ENCODE data around the gene CRTC3. TPM values are rescaled to one million over a fixed set of nuclear protein-coding genes. Genes with fewer than 3 reads are reported as not detected.

The CRTC3 gene
- total RNA-seq, 2 experiments from 2014 or later = 90.7 to 92.4 TPM

DNA sequence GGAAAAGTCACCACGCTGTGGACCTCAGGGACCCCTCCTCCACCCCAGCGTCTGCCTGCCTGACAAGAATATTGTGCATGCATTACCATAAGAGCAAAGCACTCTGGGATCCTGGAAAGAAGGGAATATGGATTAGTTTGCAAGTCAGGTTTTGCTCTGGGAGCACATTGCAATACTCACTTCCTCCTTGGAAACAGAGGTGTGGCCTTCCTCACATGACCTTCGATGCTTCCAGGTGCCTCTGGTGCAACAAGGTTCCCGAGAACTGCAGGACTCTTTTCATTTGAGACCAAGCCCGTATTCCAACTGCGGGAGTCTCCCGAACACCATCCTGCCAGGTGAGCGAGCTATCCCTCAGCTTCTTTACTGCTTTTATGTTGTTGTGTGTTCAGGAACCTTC lies 111.1 kb downstream of the CRTC3 start:
- H3K4me3 ChIP-seq (ENCODE audit: low read length) = no peak overlapping the region
- POLR2A ChIA-PET = no interaction called here
- H3K9me3 ChIP-seq (ENCODE audit: control insufficient read depth in 1 of 2, insufficient read depth in 1 of 2, low read length in 2 of 2) = peaks cover 0 to 6% of the 10 kb centered on the region in 2 experiments
- intact Hi-C loops (cut with DNase I, micrococcal nuclease) = loop anchor here in 1 of 2 experiments (10.0 kb wide), 1 partner anchor 316 kb away; no protein-coding TSS in a partner anchor
- Mint-ChIP-seq H3K36me3 (ENCODE audit: low read depth) (peaks cover 64% of the 10 kb centered on the region), H3K4me1 (ENCODE audit: low read depth) (peaks cover 5% of the 10 kb centered on the region), H3K27me3 (no peaks in the 10 kb centered on the region), H3K4me3 (no peak overlapping the region), H3K27ac (no peak overlapping the region), H3K9me3 (no peaks in the 10 kb centered on the region)
- H3K36me3 ChIP-seq (ENCODE audit: insufficient read depth, low read length) = peaks cover 45% of the 10 kb centered on the region
- TF ChIP-seq, protein P1, sequence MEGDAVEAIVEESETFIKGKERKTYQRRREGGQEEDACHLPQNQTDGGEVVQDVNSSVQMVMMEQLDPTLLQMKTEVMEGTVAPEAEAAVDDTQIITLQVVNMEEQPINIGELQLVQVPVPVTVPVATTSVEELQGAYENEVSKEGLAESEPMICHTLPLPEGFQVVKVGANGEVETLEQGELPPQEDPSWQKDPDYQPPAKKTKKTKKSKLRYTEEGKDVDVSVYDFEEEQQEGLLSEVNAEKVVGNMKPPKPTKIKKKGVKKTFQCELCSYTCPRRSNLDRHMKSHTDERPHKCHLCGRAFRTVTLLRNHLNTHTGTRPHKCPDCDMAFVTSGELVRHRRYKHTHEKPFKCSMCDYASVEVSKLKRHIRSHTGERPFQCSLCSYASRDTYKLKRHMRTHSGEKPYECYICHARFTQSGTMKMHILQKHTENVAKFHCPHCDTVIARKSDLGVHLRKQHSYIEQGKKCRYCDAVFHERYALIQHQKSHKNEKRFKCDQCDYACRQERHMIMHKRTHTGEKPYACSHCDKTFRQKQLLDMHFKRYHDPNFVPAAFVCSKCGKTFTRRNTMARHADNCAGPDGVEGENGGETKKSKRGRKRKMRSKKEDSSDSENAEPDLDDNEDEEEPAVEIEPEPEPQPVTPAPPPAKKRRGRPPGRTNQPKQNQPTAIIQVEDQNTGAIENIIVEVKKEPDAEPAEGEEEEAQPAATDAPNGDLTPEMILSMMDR (IDR thresholded peaks at IDR 0.05) = no peak
- no peaks in the 10 kb centered on the region for H3K4me1 ChIP-seq (ENCODE audit: insufficient read depth, low read length)
- no peak for DNase-seq
- no peak overlapping the region for H3K27ac ChIP-seq (ENCODE audit: low read depth in 1 of 2, low read length in 2 of 2)
- H3K27me3 ChIP-seq (ENCODE audit: control insufficient read depth in 1 of 2, insufficient read depth in 2 of 2, low read length in 2 of 2) = no peaks in the 10 kb centered on the region
- ATAC-seq (ENCODE audit: poor library complexity) = no peak
- CTCF ChIA-PET = no interaction called here

DNA sequence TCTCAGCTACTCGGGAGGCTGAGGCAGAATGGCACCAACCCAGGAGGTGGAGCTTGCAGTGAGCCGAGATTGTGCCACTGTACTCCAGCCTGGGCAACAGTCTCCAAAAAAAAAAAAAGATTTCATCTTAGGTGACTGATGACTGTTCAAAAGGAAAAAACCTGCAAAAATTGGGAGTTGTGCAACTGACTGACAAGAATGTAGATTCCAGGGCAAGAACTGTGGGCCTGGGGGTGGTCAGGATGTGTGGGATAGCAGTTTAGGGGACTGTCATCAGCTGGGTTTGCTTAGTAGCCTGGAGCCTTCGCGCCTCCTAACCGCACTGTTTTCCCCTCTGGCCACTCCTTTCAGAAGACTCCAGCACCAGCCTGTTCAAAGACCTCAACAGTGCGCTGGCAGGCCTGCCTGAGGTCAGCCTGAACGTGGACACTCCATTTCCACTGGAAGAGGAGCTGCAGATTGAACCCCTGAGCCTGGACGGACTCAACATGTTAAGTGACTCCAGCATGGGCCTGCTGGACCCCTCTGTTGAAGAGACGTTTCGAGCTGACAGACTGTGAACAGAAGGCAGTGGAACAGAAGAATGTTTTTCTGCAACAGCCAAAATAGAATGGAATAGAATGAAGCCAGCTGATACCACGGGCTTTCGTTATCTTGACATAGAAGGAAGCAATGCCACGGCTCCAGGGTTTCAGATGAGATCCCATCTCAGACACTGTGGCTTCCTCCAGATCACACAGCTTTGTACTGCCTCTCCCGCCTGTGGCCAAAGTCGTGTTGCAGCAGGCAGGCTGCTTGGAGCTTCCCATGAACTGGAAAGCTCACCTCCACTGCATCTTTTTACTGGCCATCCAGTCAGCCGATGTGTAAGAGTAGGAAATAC lies 112.1 kb downstream of the CRTC3 start:
- H3K4me1 ChIP-seq (ENCODE audit: insufficient read depth, low read length) = no peaks in the 10 kb centered on the region
- ATAC-seq (ENCODE audit: poor library complexity) (no peak), DNase-seq (no peak)
- no peaks in the 10 kb centered on the region for H3K27me3 ChIP-seq (ENCODE audit: control insufficient read depth in 1 of 2, insufficient read depth in 2 of 2, low read length in 2 of 2)
- ChIA-PET POLR2A (no interaction called here), CTCF (no interaction called here)
- intact Hi-C loops (cut with DNase I, micrococcal nuclease) = loop anchor here in 1 of 2 experiments (10.0 kb wide), 1 partner anchor 317 kb away; no protein-coding TSS in a partner anchor
- H3K4me3 ChIP-seq (ENCODE audit: low read length) = no peak overlapping the region
- Mint-ChIP-seq H3K36me3 (ENCODE audit: low read depth) (peaks cover 65% of the 10 kb centered on the region), H3K4me3 (no peak overlapping the region), H3K9me3 (no peaks in the 10 kb centered on the region), H3K4me1 (ENCODE audit: low read depth) (peaks cover 5% of the 10 kb centered on the region), H3K27ac (no peak overlapping the region), H3K27me3 (no peaks in the 10 kb centered on the region)
- H3K27ac ChIP-seq (ENCODE audit: low read depth in 1 of 2, low read length in 2 of 2) = no peak overlapping the region
- TF ChIP-seq, protein P1 (IDR thresholded peaks at IDR 0.05) = no peak
- H3K36me3 ChIP-seq (ENCODE audit: insufficient read depth, low read length) = peaks cover 45% of the 10 kb centered on the region
- H3K9me3 ChIP-seq (ENCODE audit: control insufficient read depth in 1 of 2, insufficient read depth in 1 of 2, low read length in 2 of 2) = peaks cover 0 to 6% of the 10 kb centered on the region in 2 experiments

DNA sequence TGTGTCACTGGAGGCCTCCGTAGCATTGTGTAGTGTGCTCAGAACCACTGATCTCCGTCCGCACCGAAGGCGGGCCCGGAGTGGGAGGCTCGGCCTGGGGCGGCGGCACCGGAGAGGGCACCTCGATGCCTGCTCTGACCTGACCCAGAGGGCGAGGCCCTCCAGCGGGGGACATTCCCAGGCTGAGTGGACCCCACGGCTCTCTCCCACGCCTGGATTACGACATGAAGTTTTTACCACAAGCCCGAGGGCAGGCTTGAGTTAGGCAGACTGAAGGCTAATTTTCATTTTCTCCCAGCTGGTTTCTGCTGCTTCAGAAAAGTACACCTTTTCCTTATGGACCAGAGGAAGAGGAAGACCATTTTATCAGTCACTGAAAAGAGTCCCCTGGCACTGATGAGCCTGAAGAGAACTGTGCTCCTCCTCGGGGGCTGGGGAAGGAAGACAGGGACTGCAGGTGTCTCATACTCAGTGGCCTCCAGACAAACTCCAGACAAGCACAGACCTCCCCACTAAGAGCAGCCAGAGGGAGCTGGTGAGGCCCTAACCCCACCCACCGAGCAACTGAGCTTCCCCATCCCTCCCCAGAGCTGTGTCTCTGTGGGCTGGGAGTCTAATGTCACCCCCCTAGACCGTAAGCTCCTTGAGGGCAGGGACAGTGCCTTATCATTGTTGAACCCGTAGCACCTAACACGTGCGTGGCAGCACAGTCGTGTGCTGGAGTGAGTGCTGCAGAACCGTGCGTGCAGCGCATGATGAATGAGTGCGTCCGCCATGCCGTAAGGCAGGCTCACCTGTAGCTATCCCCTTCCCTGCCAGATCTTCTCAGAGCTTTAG lies 113.0 kb downstream of the CRTC3 start:
- H3K36me3 ChIP-seq (ENCODE audit: insufficient read depth, low read length) = peaks cover 45% of the 10 kb centered on the region
- TF ChIP-seq, protein P1 (IDR thresholded peaks at IDR 0.05) = no peak
- H3K27ac ChIP-seq (ENCODE audit: low read depth in 1 of 2, low read length in 2 of 2) = no peak overlapping the region
- Mint-ChIP-seq H3K4me3 (no peak overlapping the region), H3K27me3 (no peaks in the 10 kb centered on the region), H3K27ac (no peak overlapping the region), H3K4me1 (ENCODE audit: low read depth) (peaks cover 5% of the 10 kb centered on the region), H3K36me3 (ENCODE audit: low read depth) (peaks cover 62% of the 10 kb centered on the region), H3K9me3 (no peaks in the 10 kb centered on the region)
- peak; percentile 34 for ATAC-seq (ENCODE audit: poor library complexity)
- no peak for DNase-seq
- H3K9me3 ChIP-seq (ENCODE audit: control insufficient read depth in 1 of 2, insufficient read depth in 1 of 2, low read length in 2 of 2) = peaks cover 0 to 6% of the 10 kb centered on the region in 2 experiments
- ChIA-PET CTCF (no interaction called here), POLR2A (no interaction called here)
- H3K4me1 ChIP-seq (ENCODE audit: insufficient read depth, low read length) = peaks cover 2% of the 10 kb centered on the region
- intact Hi-C loops (cut with DNase I, micrococcal nuclease) = loop anchor here in 1 of 2 experiments (10.0 kb wide), 1 partner anchor 318 kb away; no protein-coding TSS in a partner anchor
- no peak overlapping the region for H3K4me3 ChIP-seq (ENCODE audit: low read length)
- H3K27me3 ChIP-seq (ENCODE audit: control insufficient read depth in 1 of 2, insufficient read depth in 2 of 2, low read length in 2 of 2) = no peaks in the 10 kb centered on the region

Measured in CD4-positive, alpha-beta T cell (primary cell).